ENCODE data around the gene CATSPER4. TPM values are rescaled to one million over a fixed set of nuclear protein-coding genes. Genes with fewer than 3 reads are reported as not detected.
A peak's percentile ranks its signal among the peaks of the same experiment; 100 is the strongest.

The CATSPER4 gene
- total RNA-seq, 1 donor from 2014 or later, result not detected

DNA sequence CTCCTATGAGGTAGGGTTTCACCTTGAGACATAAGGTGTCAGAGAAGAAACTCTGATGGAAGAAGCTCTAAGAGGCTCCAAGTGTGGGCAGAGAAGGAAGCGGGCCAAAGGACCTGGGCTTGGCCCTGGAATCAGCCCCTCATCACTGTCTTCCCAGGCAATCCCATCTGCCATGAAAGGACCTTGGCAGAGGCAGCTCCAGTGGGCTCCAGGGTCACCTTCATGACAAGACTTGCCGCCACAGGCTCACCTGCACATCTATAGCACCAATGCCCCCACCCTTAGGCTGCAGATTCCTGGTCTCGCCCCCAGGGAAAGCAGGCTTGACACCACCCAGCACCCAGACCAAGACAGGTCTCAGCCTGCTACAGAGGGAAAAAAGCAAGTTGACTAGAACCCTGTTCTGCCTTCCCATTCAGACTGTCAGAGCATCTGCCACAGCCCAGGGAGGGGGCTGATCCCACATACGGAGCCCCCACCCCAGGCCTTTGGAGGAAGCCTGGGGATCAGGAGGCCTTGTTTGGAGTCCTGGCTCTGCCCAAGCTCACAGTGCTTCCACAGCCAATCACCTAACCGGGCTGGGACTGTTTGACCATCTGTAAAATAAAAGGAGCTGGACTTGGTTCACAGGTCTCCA, 32.0 kb upstream of the CATSPER4 start:
- Mint-ChIP-seq H3K36me3 (ENCODE audit: unreplicated experiment) (no peaks in the 10 kb centered on the region), H3K4me3 (ENCODE audit: unreplicated experiment) (no peak overlapping the region), H3K27me3 (ENCODE audit: unreplicated experiment) (peaks cover 25% of the 10 kb centered on the region), H3K27ac (ENCODE audit: unreplicated experiment) (no peak overlapping the region), H3K4me1 (ENCODE audit: unreplicated experiment) (peaks cover 15% of the 10 kb centered on the region), H3K9me3 (ENCODE audit: unreplicated experiment) (no peaks in the 10 kb centered on the region)
- TF ChIP-seq, protein P1, sequence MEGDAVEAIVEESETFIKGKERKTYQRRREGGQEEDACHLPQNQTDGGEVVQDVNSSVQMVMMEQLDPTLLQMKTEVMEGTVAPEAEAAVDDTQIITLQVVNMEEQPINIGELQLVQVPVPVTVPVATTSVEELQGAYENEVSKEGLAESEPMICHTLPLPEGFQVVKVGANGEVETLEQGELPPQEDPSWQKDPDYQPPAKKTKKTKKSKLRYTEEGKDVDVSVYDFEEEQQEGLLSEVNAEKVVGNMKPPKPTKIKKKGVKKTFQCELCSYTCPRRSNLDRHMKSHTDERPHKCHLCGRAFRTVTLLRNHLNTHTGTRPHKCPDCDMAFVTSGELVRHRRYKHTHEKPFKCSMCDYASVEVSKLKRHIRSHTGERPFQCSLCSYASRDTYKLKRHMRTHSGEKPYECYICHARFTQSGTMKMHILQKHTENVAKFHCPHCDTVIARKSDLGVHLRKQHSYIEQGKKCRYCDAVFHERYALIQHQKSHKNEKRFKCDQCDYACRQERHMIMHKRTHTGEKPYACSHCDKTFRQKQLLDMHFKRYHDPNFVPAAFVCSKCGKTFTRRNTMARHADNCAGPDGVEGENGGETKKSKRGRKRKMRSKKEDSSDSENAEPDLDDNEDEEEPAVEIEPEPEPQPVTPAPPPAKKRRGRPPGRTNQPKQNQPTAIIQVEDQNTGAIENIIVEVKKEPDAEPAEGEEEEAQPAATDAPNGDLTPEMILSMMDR (IDR thresholded peaks at IDR 0.05), result no peak
- no peak for DNase-seq (ENCODE audit: extremely low spot score, unreplicated experiment)

DNA sequence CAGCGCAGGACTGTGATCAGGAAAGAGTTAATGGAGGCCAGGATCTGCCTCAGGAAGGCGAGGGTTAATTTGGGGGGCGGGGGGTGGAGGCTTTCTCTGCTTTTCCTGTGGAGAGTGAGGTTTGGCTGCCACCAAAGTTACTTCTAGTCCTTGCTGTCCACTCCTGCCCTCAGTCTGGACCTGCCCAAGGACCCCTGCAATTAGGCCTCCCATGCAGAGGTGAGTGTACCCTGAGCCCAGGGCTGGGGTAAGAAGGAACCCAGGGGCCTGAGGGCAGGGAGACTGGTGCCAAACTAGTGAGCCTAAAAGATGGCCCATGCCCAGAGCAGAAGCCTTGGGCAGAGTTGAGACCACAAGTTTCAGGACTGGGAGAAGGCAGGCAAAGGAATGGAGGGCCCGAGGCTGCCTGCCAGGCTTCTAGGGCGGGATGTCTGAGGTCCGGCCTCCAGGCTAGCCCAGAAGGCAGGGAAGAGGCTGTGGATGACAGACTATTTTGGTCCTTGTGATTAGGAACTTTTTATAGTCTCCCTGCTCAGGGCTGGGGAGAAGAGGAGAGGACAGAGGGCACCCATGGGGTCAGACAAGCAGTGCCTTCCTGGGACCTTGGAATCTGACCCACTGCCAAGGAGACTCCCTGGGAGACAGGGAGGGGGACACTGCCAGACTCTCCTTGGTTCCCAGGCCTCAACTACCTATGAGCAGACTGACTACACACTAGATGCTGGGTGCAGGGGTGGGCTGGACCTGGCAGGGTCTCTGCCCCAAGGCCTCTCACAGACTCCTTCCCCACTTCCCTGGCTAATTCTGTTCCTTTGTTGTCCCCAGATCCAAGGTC, 31.3 kb upstream of the CATSPER4 start, which contains the start of gene FAM110D:
Gene FAM110D, plus strand, starts transcription at position 172 of the 835 bp plus-strand sequence. CDS start 2,213 bp downstream, outside the sequence.
- Mint-ChIP-seq H3K4me1 (ENCODE audit: unreplicated experiment) (peaks cover 15% of the 10 kb centered on the region), H3K9me3 (ENCODE audit: unreplicated experiment) (no peaks in the 10 kb centered on the region), H3K27ac (ENCODE audit: unreplicated experiment) (no peak within 1 kb of the TSS), H3K36me3 (ENCODE audit: unreplicated experiment) (no peaks in the 10 kb centered on the region), H3K4me3 (ENCODE audit: unreplicated experiment) (no peak within 1 kb of the TSS), H3K27me3 (ENCODE audit: unreplicated experiment) (peaks cover 19% of the 10 kb centered on the region)
- no peak for DNase-seq (ENCODE audit: extremely low spot score, unreplicated experiment)
- TF ChIP-seq, protein P1 (IDR thresholded peaks at IDR 0.05), result no peak

DNA sequence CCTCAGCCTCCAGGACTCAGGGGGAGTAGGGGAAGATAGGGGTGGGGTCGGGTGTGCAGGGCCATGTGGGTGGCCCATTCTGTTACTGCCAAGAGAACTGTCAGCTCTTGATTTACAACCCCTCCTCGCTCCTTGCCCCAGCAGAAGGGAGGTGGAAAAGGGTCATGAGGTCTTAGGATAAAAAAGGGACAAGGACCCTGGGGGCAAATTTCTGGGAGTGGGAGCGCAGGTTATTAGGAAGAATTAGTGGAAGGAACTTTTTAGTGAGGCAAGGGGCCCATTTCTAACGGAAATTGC, 30.7 kb upstream of the CATSPER4 start:
- no peak overlapping the region for H3K27ac Mint-ChIP-seq (ENCODE audit: unreplicated experiment)
- no peak overlapping the region for H3K4me3 Mint-ChIP-seq (ENCODE audit: unreplicated experiment)
- H3K36me3 Mint-ChIP-seq (ENCODE audit: unreplicated experiment), result no peaks in the 10 kb centered on the region
- TF ChIP-seq, protein P1 (IDR thresholded peaks at IDR 0.05), result no peak
- H3K4me1 Mint-ChIP-seq (ENCODE audit: unreplicated experiment), result peaks cover 18% of the 10 kb centered on the region
- H3K9me3 Mint-ChIP-seq (ENCODE audit: unreplicated experiment), result no peaks in the 10 kb centered on the region
- peaks cover 13% of the 10 kb centered on the region for H3K27me3 Mint-ChIP-seq (ENCODE audit: unreplicated experiment)
- DNase-seq (ENCODE audit: extremely low spot score, unreplicated experiment), result no peak

DNA sequence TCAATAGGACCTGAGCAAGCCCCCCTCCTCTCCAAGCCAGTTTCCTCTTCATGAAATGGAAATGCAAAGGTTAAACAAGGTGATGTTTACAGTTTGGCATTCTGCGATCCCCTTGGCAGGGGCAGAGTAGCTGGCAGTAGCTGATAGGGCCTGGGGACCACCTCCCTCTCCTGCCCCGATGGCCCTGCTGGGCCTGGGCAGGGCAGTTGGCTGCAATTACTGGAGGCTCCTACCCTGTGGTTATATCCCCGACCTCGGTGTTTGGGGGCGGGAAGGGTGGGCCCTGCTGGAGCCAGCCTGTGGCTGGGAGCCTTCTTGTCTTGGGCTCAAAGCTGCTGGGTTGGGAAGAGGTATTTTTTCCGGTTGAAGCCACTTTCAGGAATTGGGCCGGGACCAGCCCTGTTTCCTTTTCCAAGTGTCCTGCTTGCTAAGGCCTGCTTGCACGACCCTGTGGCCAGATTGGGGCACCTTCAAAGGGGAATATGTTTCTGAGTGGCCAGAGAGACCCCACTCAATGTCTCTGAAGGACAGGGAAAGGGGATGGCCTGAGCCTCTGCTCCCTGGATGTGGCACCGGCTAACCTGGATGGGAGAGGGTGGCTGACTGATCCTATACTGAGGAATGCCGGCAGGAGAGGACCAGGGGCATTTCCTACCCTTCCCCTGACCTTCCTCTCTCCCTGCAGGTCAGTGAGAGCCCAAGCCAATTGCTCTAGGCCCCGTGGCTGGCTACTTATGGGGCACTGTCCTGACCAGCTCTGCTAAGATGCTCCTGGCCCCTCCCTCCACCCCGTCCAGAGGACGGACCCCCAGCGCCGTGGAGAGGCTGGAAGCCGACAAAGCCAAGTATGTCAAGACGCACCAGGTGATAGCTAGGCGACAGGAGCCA, 29.6 kb upstream of the CATSPER4 start:
- no peak for DNase-seq (ENCODE audit: extremely low spot score, unreplicated experiment)
- H3K27ac Mint-ChIP-seq (ENCODE audit: unreplicated experiment), result no peak overlapping the region

More for the DNA sequence above, 29.6 kb upstream of the CATSPER4 start:
- H3K4me3 Mint-ChIP-seq (ENCODE audit: unreplicated experiment), result peak overlapping the region; percentile 48
- no peaks in the 10 kb centered on the region for H3K36me3 Mint-ChIP-seq (ENCODE audit: unreplicated experiment)
- TF ChIP-seq, protein P1 (IDR thresholded peaks at IDR 0.05), result no peak
- H3K27me3 Mint-ChIP-seq (ENCODE audit: unreplicated experiment), result peaks cover 3% of the 10 kb centered on the region
- peaks cover 22% of the 10 kb centered on the region for H3K4me1 Mint-ChIP-seq (ENCODE audit: unreplicated experiment)
- H3K9me3 Mint-ChIP-seq (ENCODE audit: unreplicated experiment), result no peaks in the 10 kb centered on the region
